Gastroesophageal sphincter (tissue), 4 donors: ENCODE data around the gene ZNF140. TPM values are rescaled to one million over a fixed set of nuclear protein-coding genes. Genes with fewer than 3 reads are reported as not detected.
A peak's percentile ranks its signal among the peaks of the same experiment; 100 is the strongest.

ENCODE experiments used
- ATAC-seq: fragments of 150-250 bp; one replicate; pipeline ENCODE4 v1.9.1; 2016; ENCODE audit warnings: mild to moderate bottlenecking, moderate library complexity
- H3K27ac ChIP-seq, 4 donors: fragments of 200-600 bp; sonication (generic) in 3 of 4; 1 replicate in 3 of 4; 2 replicates in 1 of 4; pipeline ENCODE4 v1.5.1; 2016 to 2019
- H3K27me3 ChIP-seq: fragments of 200-600 bp; sonication (generic); one replicate; pipeline ENCODE4 v1.5.1; 2019
- H3K36me3 ChIP-seq, 2 donors: fragments of 200-600 bp; sonication (generic); one replicate each; pipeline ENCODE4 v1.5.1; 2019; ENCODE audit warnings: control low read depth in 1 of 2
- H3K4me1 ChIP-seq, 3 donors: fragments of 200-600 bp; sonication (generic); 1 replicate in 2 of 3; 2 replicates in 1 of 3; pipeline ENCODE4 v1.5.1; 2016 to 2019; ENCODE audit warnings: control low read depth in 2 of 3
- H3K4me3 ChIP-seq, 2 donors: fragments of 200-600 bp; sonication (generic); one replicate each; pipeline ENCODE4 v1.5.1; 2019; ENCODE audit warnings: mild to moderate bottlenecking in 1 of 2, moderate library complexity in 1 of 2
- H3K9me3 ChIP-seq, 3 donors: fragments of 200-600 bp; sonication (generic); one replicate each; pipeline ENCODE4 v1.5.1; 2017 to 2019; ENCODE audit warnings: control low read depth in 2 of 3
- EP300 ChIP-seq: sonication (generic); formaldehyde crosslinking; IDR thresholded peaks from one replicate; pipeline ENCODE4 v1.6.1; 2017; ENCODE audit warnings: antibody characterized with exemption, mild to moderate bottlenecking
- POLR2A ChIP-seq, 2 donors: fragments of 450-650 bp; IDR thresholded peaks; one replicate each; pipeline ENCODE4 v1.6.1; 2017; ENCODE audit warnings: antibody characterized with exemption in 2 of 2, mild to moderate bottlenecking in 2 of 2, moderate library complexity in 1 of 2
- POLR2AphosphoS5 ChIP-seq: sonication (generic); formaldehyde crosslinking; IDR thresholded peaks from one replicate; pipeline ENCODE4 v1.6.1; 2017; ENCODE audit warnings: antibody characterized with exemption
- WGBS, 2 donors: methylation state at CpG; one replicate each; pipeline ENCODE4 v1.1.5; 2018; ENCODE audit warnings: low coverage in 1 of 2; 5-methylcytosine and 5-hydroxymethylcytosine counted together
- total RNA-seq, 4 donors: library from RNA; depleted of rRNA; stranded (reverse); fragments of >200 nt; gene quantifications; one replicate each; pipeline ENCODE4 v1.1.0, GENCODE V29; 2016
- TF ChIP-seq, protein P1 (sequence below), 4 experiments: fragments of 200-600 bp in 2 of 4; fragments of 450-650 bp in 2 of 4; sonication (generic) in 1 of 4; IDR thresholded peaks; one replicate each; pipeline ENCODE4 v1.5.1; 2017 to 2019; ENCODE audit warnings: antibody characterized with exemption in 4 of 4, mild to moderate bottlenecking in 2 of 4, moderate library complexity in 2 of 4

Gene ZNF140
- 10 to 100 TPM in 3 of 4 donors, 1 to 10 TPM in 1; 9.7 to 29.7 (median 13.7) TPM for total RNA-seq

DNA sequence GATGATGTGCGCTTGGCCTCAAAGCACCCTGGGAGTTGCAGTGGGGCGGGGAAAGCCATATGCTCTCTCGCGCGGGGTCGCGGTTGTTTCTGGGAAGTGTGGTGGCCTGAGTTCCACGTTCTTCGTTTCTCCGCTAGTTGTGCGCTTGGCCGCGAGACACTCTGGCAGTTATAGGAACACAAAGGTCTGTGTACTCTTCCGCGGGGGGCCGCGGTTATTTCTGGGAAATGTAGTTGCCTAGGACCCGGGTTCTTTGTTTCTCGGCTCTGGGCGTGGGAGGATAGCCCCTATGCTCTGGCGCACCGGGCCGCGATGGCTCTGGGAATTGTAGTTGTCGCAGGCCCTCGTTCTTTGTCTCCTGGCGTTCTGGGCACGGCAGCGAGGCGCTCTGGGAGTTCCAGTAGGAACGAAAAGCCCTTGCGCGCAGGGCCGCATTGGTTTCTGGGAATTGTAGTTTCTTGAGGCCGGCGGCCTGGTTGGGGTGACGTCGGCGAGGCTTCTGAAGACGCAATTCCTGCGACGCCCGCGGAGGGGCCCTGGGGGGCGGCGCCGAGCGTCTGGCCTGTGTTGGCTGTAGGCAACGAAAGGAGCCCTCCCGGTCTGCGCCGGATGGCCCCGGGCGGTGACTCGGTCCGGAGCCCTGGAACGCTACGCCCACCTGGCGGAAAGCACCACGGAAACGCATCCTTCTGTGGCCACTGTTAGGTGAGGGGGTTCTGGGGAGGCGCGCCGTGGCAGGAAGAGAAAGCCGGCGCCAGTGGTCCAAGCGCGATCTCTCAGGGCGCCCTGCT, at the start of gene ZNF140:
ZNF140 (plus strand) TSS at position 556 of the 791 bp plus-strand sequence. CDS start 398 bp downstream, outside the sequence.
- Histone ChIP-seq H3K27ac (peak within 1 kb of the TSS; percentile 94 to 99 (median 98)), H3K36me3 (peaks cover 11 to 42% of the 10 kb centered on the region in 2 donors), H3K4me3 (peak within 1 kb of the TSS; percentile 80 to 95), H3K27me3 (no peaks in the 10 kb centered on the region), H3K9me3 (peaks cover 0 to 80% (median under 1%) of the 10 kb centered on the region in 3 donors), H3K4me1 (peaks cover 0 to 14% (median 3%) of the 10 kb centered on the region in 3 donors)
- WGBS, 2 donors, result 0% methylated on average over 7 to 16 of the region's 69 CpGs
- ATAC-seq, result peak; percentile 84
- TF ChIP-seq EP300, result no peak
- TF ChIP-seq POLR2AphosphoS5, result peak; percentile 59
- TF ChIP-seq, protein P1, sequence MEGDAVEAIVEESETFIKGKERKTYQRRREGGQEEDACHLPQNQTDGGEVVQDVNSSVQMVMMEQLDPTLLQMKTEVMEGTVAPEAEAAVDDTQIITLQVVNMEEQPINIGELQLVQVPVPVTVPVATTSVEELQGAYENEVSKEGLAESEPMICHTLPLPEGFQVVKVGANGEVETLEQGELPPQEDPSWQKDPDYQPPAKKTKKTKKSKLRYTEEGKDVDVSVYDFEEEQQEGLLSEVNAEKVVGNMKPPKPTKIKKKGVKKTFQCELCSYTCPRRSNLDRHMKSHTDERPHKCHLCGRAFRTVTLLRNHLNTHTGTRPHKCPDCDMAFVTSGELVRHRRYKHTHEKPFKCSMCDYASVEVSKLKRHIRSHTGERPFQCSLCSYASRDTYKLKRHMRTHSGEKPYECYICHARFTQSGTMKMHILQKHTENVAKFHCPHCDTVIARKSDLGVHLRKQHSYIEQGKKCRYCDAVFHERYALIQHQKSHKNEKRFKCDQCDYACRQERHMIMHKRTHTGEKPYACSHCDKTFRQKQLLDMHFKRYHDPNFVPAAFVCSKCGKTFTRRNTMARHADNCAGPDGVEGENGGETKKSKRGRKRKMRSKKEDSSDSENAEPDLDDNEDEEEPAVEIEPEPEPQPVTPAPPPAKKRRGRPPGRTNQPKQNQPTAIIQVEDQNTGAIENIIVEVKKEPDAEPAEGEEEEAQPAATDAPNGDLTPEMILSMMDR (IDR thresholded peaks at IDR 0.05), result peak in 2 of 4 experiments; percentile 50 to 51
- peak; percentile 50 to 75 for TF ChIP-seq POLR2A (IDR thresholded peaks at IDR 0.05)

DNA sequence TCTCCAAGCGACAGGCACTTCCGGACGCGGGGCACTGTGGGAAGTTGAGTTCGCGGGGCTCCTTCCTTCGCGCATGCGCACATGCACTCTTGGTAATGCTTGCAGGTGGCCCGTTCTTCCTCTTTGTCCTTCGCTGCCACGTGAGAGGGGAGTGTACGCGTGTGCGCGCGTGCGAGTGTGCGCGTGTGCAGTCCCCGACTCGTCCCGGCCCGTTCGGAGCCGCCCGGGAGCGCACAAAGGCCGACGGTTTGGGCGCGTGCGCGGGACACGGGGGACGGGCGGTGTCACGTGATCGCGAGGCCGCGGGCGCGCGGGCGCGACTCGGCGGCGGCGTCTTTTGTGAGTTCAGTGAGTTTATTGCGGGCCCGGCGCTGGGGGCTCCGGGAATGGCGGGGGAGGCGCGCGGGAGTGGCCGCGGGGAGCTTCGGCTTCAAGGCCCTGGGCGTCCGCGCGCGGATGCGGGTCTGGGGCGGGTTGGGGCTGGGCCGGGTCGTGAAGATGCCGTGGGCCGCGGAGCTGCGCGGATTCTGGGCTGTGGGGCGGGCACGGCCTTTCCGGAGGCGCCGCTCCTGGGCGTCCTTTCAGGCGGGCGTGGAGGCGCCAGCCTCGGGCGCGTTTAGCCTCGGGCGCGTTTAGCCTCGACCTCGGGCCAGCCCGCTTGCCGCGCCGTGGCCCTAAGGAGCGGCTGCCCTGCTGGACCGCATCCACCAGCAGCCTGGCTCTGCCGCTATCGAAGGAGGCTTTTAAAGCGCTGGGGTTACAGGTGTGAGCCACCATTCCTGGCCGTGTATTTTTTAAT, 43.3 kb upstream of the ZNF140 start, which contains the start of gene ZNF84:
ZNF84 (plus strand) TSS at position 303 of the 799 bp plus-strand sequence. CDS start 3,959 bp downstream, outside the sequence.
- 0 to 5% methylated on average over 4 to 17 of the region's 103 CpGs for WGBS, 2 donors
- ATAC-seq, result peak; percentile 99
- peaks cover 10 to 33% of the 10 kb centered on the region in 2 donors for H3K36me3 ChIP-seq
- H3K27me3 ChIP-seq, result no peaks in the 10 kb centered on the region
- H3K4me3 ChIP-seq, result peak within 1 kb of the TSS; percentile 84 to 88
- H3K9me3 ChIP-seq, result peaks cover 4 to 67% (median 11%) of the 10 kb centered on the region in 3 donors
- TF ChIP-seq, protein P1 (IDR thresholded peaks at IDR 0.05), result peak in 1 of 4 experiments; percentile 9
- TF ChIP-seq POLR2A (IDR thresholded peaks at IDR 0.05) (peak; percentile 58 to 74), EP300 (no peak), POLR2AphosphoS5 (peak; percentile 53)
- peaks cover 3 to 15% (median 3%) of the 10 kb centered on the region in 3 donors for H3K4me1 ChIP-seq
- peak within 1 kb of the TSS; percentile 85 to 98 (median 95) for H3K27ac ChIP-seq

DNA sequence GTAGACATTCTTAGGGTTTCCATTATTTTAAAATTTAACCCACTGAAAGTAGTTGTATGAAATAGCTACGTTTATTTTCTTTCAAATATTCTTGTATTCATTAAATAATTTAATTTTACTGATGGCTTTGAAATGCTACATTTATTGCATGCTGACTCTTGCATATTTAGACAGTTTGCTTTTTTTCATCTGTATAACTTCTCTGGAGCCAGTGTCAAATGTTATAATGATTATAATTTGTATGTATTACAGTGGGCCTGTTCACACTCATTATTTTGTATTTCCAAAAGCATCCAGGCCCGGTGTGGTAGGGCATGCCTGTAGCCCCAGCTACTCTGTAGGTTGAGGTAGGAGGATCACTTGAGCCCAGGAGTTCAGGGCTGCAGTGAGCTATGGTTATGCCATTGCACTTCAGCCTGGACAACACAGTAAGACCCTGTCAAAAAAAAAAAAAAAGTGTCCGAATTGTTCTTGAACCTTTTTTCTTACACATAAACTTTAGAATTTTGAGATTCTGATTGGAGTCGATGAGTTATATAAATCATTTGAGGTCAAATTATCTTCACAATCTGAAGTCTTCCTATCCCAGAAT, 42.5 kb upstream of the ZNF140 start:
- Histone ChIP-seq H3K4me3 (peak overlapping the region; percentile 84 to 88), H3K4me1 (peaks cover 3 to 15% (median 3%) of the 10 kb centered on the region in 3 donors), H3K27me3 (no peaks in the 10 kb centered on the region), H3K9me3 (peaks cover 4 to 68% (median 12%) of the 10 kb centered on the region in 3 donors), H3K36me3 (peaks cover 12 to 41% of the 10 kb centered on the region in 2 donors), H3K27ac (peak overlapping the region in 3 of 4 donors; percentile 85 to 98 (median 96))
- no peak for ATAC-seq
- whole genome bisulfite sequencing, 2 donors, result 44 to 46% methylated on average over 4 of the region's 4 CpGs
- TF ChIP-seq, protein P1 (IDR thresholded peaks at IDR 0.05), result no peak
- TF ChIP-seq POLR2AphosphoS5 (no peak), POLR2A (IDR thresholded peaks at IDR 0.05) (no peak)

DNA sequence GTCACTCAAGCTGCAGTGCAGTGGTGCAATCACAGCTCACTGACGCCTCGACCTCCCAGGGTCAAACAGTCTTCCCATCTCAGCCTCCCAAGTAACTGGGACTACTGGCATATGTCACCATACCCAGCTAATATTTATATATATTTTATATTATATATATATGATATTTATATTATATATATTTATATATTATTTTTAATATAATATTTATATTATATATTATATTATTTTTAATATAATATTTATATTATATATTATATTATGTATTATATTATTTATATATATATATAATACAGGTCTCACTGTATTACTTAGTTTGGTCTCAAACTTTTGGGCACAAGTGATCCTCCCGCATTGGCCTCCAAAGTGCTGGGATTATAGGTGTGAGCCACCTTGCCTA, 34.0 kb upstream of the ZNF140 start:
- peaks cover 43 to 100% of the 10 kb centered on the region in 2 donors for H3K36me3 ChIP-seq
- H3K9me3 ChIP-seq, result peaks cover 15 to 100% (median 35%) of the 10 kb centered on the region in 3 donors
- WGBS, 2 donors, result 95 to 100% methylated on average over 2 to 3 of the region's 3 CpGs

More for the DNA sequence above, 34.0 kb upstream of the ZNF140 start:
- no peak for ATAC-seq
- Histone ChIP-seq H3K4me1 (no peaks in the 10 kb centered on the region), H3K27ac (no peak overlapping the region), H3K27me3 (no peaks in the 10 kb centered on the region), H3K4me3 (no peak overlapping the region)
- TF ChIP-seq, protein P1 (IDR thresholded peaks at IDR 0.05), result no peak
- TF ChIP-seq POLR2A (IDR thresholded peaks at IDR 0.05) (no peak), POLR2AphosphoS5 (no peak), EP300 (no peak)
